GM13976 (cell line): Measurements from ENCODE around the gene MYO1G.
A peak's percentile ranks its signal among the peaks of the same experiment; 100 is the strongest.

Source experiments
- DNase-seq: peaks from one replicate; pipeline ENCODE4 v3.0.0; 2012; ENCODE audit warnings: low spot score
- in situ Hi-C: fragments of 300-500 bp; cut with MboI; formaldehyde crosslinking; loops from one replicate; pipeline ENCODE4 v1.12.0; 2022; ENCODE audit warnings: low sequenced_read_pairs, mixed read lengths, inconsistent platforms; ENCODE audit not compliant: unreplicated experiment
- TF ChIP-seq, protein P1 (sequence below): IDR thresholded peaks from 2 replicates; pipeline ENCODE4 v1.5.1; 2012; ENCODE audit warnings: borderline replicate concordance, mild to moderate bottlenecking; ENCODE audit not compliant: insufficient read depth; ENCODE audit errors: extremely low read depth, missing control alignments, control extremely low read depth

The MYO1G gene

DNA sequence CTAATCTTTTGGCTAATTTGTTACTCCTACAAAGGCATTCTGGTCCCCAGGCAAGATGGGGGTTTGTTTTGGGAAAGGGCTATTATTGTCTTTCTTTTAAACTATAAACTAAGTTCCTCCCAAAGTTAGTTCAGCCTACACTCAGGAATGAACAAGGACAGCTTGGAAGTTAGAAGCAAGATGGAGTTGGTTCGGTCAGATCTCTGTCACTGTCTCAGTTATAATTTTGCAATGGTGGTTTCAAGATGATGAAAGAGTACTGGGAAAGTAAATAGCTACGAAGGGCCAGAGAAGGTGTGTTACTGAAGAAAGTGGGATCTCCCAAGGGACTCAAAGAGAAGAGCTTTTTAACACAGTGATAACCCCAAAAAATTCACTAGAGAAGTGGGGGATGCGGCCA, 10.3 kb upstream of the MYO1G start:
- TF ChIP-seq, protein P1, sequence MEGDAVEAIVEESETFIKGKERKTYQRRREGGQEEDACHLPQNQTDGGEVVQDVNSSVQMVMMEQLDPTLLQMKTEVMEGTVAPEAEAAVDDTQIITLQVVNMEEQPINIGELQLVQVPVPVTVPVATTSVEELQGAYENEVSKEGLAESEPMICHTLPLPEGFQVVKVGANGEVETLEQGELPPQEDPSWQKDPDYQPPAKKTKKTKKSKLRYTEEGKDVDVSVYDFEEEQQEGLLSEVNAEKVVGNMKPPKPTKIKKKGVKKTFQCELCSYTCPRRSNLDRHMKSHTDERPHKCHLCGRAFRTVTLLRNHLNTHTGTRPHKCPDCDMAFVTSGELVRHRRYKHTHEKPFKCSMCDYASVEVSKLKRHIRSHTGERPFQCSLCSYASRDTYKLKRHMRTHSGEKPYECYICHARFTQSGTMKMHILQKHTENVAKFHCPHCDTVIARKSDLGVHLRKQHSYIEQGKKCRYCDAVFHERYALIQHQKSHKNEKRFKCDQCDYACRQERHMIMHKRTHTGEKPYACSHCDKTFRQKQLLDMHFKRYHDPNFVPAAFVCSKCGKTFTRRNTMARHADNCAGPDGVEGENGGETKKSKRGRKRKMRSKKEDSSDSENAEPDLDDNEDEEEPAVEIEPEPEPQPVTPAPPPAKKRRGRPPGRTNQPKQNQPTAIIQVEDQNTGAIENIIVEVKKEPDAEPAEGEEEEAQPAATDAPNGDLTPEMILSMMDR, result no peak
- in situ Hi-C loops, result no loop called here
- no peak for DNase-seq

DNA sequence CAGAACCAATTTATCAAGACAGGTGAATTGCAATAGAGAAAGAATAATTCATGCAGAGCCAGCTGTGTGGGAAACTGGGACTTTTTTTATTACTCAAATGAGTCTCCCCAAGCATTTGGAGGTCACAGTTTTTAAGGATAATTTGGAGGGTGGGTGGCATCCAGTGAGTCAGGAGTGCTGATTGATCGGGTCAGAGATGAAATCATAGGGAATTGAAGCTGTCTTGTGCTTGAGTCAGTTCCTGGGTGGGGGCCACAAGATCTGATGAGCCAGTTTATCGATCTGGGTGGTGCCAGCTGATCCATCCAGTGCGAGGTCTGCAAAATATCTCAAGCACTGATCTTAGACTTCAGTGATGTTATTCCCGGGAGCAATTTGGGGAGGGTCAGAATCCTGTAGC, 9.9 kb upstream of the MYO1G start:
- no peak for DNase-seq
- TF ChIP-seq, protein P1, result no peak
- in situ Hi-C loops, result no loop called here

DNA sequence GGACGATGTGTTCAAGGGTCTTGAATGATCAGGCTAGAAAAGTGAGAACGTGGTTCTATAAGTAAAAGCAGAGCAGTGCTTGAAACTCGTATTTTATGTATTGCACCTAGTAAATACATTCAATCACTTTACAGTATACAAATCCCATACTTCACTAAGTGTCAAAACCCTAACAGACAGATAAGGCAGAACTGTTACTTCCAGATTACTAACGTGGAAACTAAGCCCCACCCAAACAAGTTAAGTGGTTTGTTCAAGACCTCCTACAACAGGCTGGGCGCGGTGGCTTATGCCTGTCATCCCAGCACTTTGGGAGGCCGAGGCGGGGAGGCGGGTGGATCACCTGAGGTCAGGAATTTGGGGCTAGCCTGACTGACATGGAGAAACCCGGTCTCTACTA, 9.2 kb upstream of the MYO1G start:
- in situ Hi-C loops, result no loop called here
- DNase-seq, result no peak
- TF ChIP-seq, protein P1, result no peak

DNA sequence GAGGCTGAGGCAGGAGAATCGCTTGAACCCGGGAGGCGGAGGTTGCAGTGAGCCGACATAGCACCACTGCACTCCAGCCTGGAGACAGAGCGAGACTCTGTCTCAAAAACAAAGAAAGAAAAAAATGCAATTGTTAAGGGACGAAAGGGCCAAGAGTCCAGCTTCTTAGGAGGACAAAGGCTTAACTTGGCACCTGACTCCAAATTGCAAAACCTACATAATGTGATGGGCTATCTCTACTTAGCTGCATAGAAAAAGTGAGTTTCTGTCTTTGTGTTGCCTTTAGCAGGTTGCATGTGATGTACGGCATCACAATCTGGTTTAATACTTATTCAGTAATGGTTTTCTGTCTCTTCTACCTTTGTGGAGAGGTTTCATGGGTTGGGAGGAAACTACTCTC, 8.6 kb upstream of the MYO1G start:
- no peak for DNase-seq
- in situ Hi-C loops, result no loop called here
- TF ChIP-seq, protein P1, result no peak

DNA sequence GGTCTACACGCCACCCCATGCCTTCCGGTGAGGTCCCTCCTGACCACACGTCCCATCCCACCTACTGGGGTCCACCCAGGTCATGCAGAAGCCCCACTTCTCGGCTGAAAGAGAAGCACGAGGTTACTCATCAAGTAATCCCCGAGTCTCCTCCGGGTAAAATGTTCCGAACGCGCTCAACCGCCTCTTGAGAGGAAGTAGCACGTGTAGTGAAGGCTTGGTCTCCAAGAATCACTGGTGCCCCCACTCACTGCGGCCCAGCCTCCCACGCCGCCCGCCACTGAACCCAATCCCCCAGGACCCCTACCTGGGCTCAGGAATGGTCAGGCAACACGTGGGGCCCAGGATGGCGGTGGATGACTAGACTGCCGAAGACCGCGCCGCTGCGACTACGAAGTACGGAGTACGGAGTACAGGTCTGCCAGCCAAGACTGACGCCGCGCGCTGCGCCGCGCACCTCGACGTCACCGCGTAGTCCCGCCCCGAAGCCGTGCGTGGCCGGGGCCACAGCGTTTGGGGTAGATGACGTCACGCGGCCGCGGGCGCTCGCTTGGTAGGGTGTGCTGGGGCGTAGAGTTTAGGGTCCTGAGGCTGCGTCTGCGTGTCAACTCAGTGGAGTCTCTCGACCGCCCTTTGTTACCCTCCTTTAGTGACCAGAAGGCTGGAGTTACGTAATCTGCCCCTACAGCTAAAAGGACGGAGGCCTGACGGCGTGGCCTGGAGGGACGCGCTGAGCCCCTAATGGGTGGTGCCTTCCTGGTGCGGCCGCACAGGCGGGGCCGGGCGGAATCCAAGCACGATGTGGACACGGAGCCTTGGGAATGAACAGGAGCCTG, 7.6 kb upstream of the MYO1G start:
- in situ Hi-C loops, result no loop called here
- TF ChIP-seq, protein P1, result no peak
- peak; percentile 92 for DNase-seq

DNA sequence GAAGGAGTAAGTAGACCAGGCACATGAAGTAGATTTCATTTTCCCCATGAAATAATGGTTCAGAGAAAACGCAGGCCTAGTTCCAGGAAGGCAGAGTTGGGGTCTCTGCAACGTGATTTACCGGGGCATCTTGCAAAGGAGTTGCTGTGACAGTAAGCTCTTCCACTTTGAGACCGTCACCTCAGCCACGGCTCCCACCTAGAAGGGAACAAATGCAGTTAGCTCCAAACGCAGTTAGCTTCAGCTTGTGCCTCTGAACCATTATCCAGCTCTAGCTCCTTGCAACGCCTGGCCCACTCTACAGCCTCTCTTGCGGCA, 7.0 kb upstream of the MYO1G start:
- in situ Hi-C loops, result no loop called here
- DNase-seq, result no peak
- TF ChIP-seq, protein P1, result no peak
